Lower lobe of right lung (tissue), 2 donors: Measurements from ENCODE around the gene BLTP2. TPM values are rescaled to one million over a fixed set of nuclear protein-coding genes. Genes with fewer than 3 reads are reported as not detected.
A peak's percentile ranks its signal among the peaks of the same experiment; 100 is the strongest.

Experiments
- ATAC-seq, 2 donors: fragments of 200-7000 bp; cut with Tn5 transposase; one replicate each; pipeline ENCODE4 v1.9.1; 2020 to 2022; ENCODE audit warnings: mild to moderate bottlenecking in 2 of 2, moderate library complexity in 2 of 2
- DNase-seq: peaks from one replicate; pipeline ENCODE4 v3.0.0-alpha.2; 2020
- H3K27ac ChIP-seq: fragments of 200-600 bp; one replicate; pipeline ENCODE4 v1.8.0; 2022
- H3K27me3 ChIP-seq: fragments of 200-600 bp; one replicate; pipeline ENCODE4 v1.8.0; 2022; ENCODE audit warnings: low read depth
- H3K36me3 ChIP-seq: fragments of 200-600 bp; one replicate; pipeline ENCODE4 v1.8.0; 2022; ENCODE audit warnings: mild to moderate bottlenecking
- H3K4me1 ChIP-seq: fragments of 200-600 bp; one replicate; pipeline ENCODE4 v1.8.0; 2022
- H3K4me3 ChIP-seq: fragments of 200-600 bp; one replicate; pipeline ENCODE4 v1.8.0; 2022; ENCODE audit warnings: mild to moderate bottlenecking
- H3K9me3 ChIP-seq: fragments of 200-600 bp; one replicate; pipeline ENCODE4 v1.8.0; 2022
- CTCF ChIP-seq: fragments of 200-600 bp; IDR thresholded peaks from one replicate; pipeline ENCODE4 v1.8.0; 2022; ENCODE audit warnings: antibody characterized with exemption, mild to moderate bottlenecking
- intact Hi-C: fragments of 100-400 bp; cut with DNase I; formaldehyde crosslinking; loops from one replicate; pipeline ENCODE4 v1.11.0; 2022
- total RNA-seq: library from RNA; stranded (reverse); fragmentation: NEBNext Ultra II Directional; extraction: Animal tissue kit (Norgen Biotek cat#: 25700); gene quantifications from one replicate; pipeline ENCODE4 v1.2.1, GENCODE V29; 2021
- donor health status: DM: no; HTN: yes; CAD: no; lungs with severe emphysema.

Gene BLTP2
- total RNA-seq, 1 donor from 2014 or later, result 138 TPM

DNA sequence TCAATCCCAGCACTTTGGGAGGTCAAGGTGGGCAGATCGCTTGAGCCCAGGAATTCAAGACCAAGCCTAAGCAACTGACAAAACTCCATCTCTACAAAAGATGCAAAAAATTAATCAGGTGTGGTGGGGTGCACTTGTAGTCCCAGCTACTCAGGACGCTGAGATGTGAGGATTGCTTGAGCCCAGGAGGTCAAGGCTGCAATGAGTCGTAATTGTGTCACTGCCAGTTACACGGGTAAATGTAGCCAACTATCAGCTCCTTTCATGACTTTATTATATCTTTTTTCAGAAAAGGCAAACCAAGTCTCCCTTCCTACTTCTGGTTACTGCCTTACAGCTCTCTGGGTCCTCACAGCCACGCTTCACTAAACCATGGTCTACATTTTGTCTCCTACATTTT, 12.8 kb upstream of the BLTP2 start:
- H3K36me3 ChIP-seq, result peaks cover 55% of the 10 kb centered on the region

DNA sequence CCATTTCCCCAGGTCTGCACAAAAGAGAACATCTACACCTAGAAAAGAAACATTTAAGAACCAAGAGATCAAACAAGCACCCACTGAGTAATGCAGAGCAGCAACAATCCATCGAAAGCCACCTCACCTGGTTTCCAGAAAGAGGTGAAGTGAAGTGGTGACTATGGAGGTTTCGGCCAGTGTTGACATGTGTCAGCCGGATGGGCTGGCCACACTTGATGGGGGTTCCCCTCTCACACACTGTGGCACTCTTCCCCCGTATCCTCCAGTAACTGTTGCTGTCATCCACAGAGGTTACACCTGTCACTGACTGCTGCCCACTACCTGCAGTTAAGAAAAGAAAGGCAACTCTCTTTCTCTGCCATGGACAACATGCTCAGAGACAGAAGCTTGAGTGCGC, 10.2 kb upstream of the BLTP2 start:
- ATAC-seq, result no peak

More for the DNA sequence above, 12.8 kb upstream of the BLTP2 start:
- ATAC-seq (no peak), DNase-seq (no peak)
- Histone ChIP-seq H3K27me3 (no peaks in the 10 kb centered on the region), H3K4me1 (peaks cover 18% of the 10 kb centered on the region), H3K9me3 (no peaks in the 10 kb centered on the region), H3K27ac (no peak overlapping the region), H3K4me3 (no peak overlapping the region)
- no peak for TF ChIP-seq CTCF
- intact Hi-C loops, result no loop called here

GRCh38 chr17:28648698-28649097, 3.7 kb upstream of the BLTP2 start:
- H3K4me1 ChIP-seq, result peaks cover 26% of the 10 kb centered on the region
- H3K4me3 ChIP-seq, result no peak overlapping the region
- TF ChIP-seq CTCF, result no peak
- H3K27me3 ChIP-seq, result no peaks in the 10 kb centered on the region
- no peaks in the 10 kb centered on the region for H3K9me3 ChIP-seq
- H3K27ac ChIP-seq, result no peak overlapping the region
- no peak for DNase-seq
- intact Hi-C loops, result no loop called here
- ATAC-seq, result no peak
- peaks cover 54% of the 10 kb centered on the region for H3K36me3 ChIP-seq

More for the DNA sequence above, 10.2 kb upstream of the BLTP2 start:
- peaks cover 2% of the 10 kb centered on the region for H3K4me1 ChIP-seq
- peaks cover 80% of the 10 kb centered on the region for H3K36me3 ChIP-seq
- intact Hi-C loops, result no loop called here
- no peak overlapping the region for H3K4me3 ChIP-seq
- no peak for DNase-seq
- no peaks in the 10 kb centered on the region for H3K9me3 ChIP-seq
- H3K27me3 ChIP-seq, result no peaks in the 10 kb centered on the region
- no peak for TF ChIP-seq CTCF
- H3K27ac ChIP-seq, result no peak overlapping the region

- intact Hi-C loops, result no loop called here
- peak overlapping the region; percentile 88 for H3K4me3 ChIP-seq
- ATAC-seq, result no peak
- peak overlapping the region; percentile 95 for H3K27ac ChIP-seq
- TF ChIP-seq CTCF, result no peak
- DNase-seq, result no peak
- H3K36me3 ChIP-seq, result peaks cover 54% of the 10 kb centered on the region
- peaks cover 41% of the 10 kb centered on the region for H3K4me1 ChIP-seq
- no peaks in the 10 kb centered on the region for H3K9me3 ChIP-seq
- H3K27me3 ChIP-seq, result no peaks in the 10 kb centered on the region
Observed at GRCh38 chr17:28646039-28646754, 1.2 kb upstream of the BLTP2 start.

GRCh38 chr17:28645576-28645939, 600 bp upstream of the BLTP2 start:
- intact Hi-C loops, result no loop called here
- Histone ChIP-seq H3K4me1 (peaks cover 41% of the 10 kb centered on the region), H3K27me3 (no peaks in the 10 kb centered on the region), H3K36me3 (peaks cover 54% of the 10 kb centered on the region), H3K27ac (peak overlapping the region; percentile 95), H3K9me3 (no peaks in the 10 kb centered on the region), H3K4me3 (peak overlapping the region; percentile 88)
- TF ChIP-seq CTCF, result no peak
- ATAC-seq (no peak), DNase-seq (no peak)
